Measurements from ENCODE around the gene PURA. TPM values are rescaled to one million over a fixed set of nuclear protein-coding genes. Genes with fewer than 3 reads are reported as not detected.
A peak's percentile ranks its signal among the peaks of the same experiment; 100 is the strongest.

Gene PURA
- total and polyA plus RNA-seq, 2 of the 13 experiments (the other 11 are each of a cell fraction or from before 2014, with no cell fraction given), result 2.0 to 5.0 TPM

GRCh38 chr5:140107312-140108092 is 6.4 kb upstream of the PURA start (continued):
- TF ChIP-seq HBP1 (CRISPR knock-in tag; IDR thresholded peaks at IDR 0.05; ENCODE audit: low read depth) (no peak), ZNF800 (CRISPR knock-in tag; IDR thresholded peaks at IDR 0.05) (peak; percentile 90), ZNF546 (CRISPR knock-in tag; conservative IDR thresholded peaks at IDR 0.05) (no peak; the same call in 1 of the 2 replicates), HNRNPLL (IDR thresholded peaks at IDR 0.05; ENCODE audit: low read depth, low read length, poor library complexity, severe bottlenecking) (peak; percentile 93), RFX5 (IDR thresholded peaks at IDR 0.05; ENCODE audit: low read depth, low read length) (no peak), THAP11 (CRISPR knock-in tag; IDR thresholded peaks at IDR 0.05) (peak; percentile 83), DNMT3B (CRISPR knock-in tag; conservative IDR thresholded peaks at IDR 0.05) (no peak), ZBTB20 (CRISPR knock-in tag; IDR thresholded peaks at IDR 0.05; ENCODE audit: borderline replicate concordance, low read depth) (peak; percentile 17; the same call in 1 of the 2 replicates), TFAP4 (IDR thresholded peaks at IDR 0.05; ENCODE audit: borderline replicate concordance, low read depth) (no peak; the same call in 1 of the 2 replicates), HOXA3 (CRISPR knock-in tag; IDR thresholded peaks at IDR 0.05) (peak; percentile 93), ATF7-NPFF (CRISPR knock-in tag; IDR thresholded peaks at IDR 0.05; ENCODE audit: low read depth) (peak; percentile 51; the same call in 1 of the 2 replicates), MTA3 (CRISPR knock-in tag; IDR thresholded peaks at IDR 0.05) (no peak), MEIS1 (CRISPR knock-in tag; IDR thresholded peaks at IDR 0.05; ENCODE audit: borderline replicate concordance) (peak; percentile 92), ZFP36L2 (CRISPR knock-in tag; IDR thresholded peaks at IDR 0.05) (no peak), FOSL2 (CRISPR knock-in tag; IDR thresholded peaks at IDR 0.05) (0 out of 2 replicates have a peak, but pooled peaks have one; percentile 1), TOE1 (CRISPR knock-in tag; IDR thresholded peaks at IDR 0.05) (no peak), HIC2 (CRISPR knock-in tag; IDR thresholded peaks at IDR 0.05; ENCODE audit: low read depth) (no peak), RXRB (CRISPR knock-in tag; IDR thresholded peaks at IDR 0.05; ENCODE audit: borderline replicate concordance) (peak; percentile 63), ZNF570 (CRISPR knock-in tag; IDR thresholded peaks at IDR 0.05; ENCODE audit: borderline replicate concordance) (no peak; the same call in 1 of the 2 replicates), SRSF4 (IDR thresholded peaks at IDR 0.05; ENCODE audit: low read depth, low read length, poor library complexity, severe bottlenecking) (no peak), FIP1L1 (IDR thresholded peaks at IDR 0.05; ENCODE audit: borderline replicate concordance, insufficient read depth, low read depth, low read length) (no peak), KAT7 (CRISPR knock-in tag; IDR thresholded peaks at IDR 0.05; ENCODE audit: borderline replicate concordance) (peak; percentile 30; the same call in 1 of the 2 replicates), ZKSCAN5 (CRISPR knock-in tag; IDR thresholded peaks at IDR 0.05) (no peak; the same call in 1 of the 2 replicates), SP140L (CRISPR knock-in tag; IDR thresholded peaks at IDR 0.05; ENCODE audit: borderline replicate concordance) (no peak)
